Measurements from ENCODE around the gene CNNM4.

CNNM4 gene

DNA sequence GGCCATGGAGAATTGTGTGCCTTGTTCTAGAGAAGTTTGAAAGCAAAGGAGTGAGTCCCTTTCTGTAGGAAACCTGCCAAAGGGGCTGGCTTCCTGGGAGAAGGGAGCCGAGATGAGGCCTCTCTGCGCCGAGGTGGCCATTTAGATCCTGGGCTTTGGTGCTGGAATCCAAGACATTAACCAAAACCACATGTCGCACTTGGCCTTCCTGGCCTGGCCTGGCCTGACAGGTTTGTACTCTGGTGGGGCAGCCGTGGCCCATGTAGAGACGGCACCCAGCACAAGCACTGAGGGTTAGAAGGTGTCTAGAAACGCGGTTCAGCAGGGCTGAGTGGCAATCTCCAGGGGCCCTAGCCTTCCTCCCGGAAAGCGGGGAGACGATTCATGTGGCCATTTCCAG lies 62.5 kb downstream of the CNNM4 start:
- CTCF ChIA-PET, result no interaction called here
- Histone ChIP-seq H3K4me3 (ENCODE audit: control insufficient read depth in 1 of 7, extremely low read depth in 1 of 7, insufficient read depth in 4 of 7, low read depth in 2 of 7, low read length in 6 of 7) (no peak overlapping the region), H3K27me3 (replicated peaks in 2 of 5; ENCODE audit: control insufficient read depth in 4 of 5, insufficient read depth in 5 of 5, low read length in 4 of 5) (no peaks in the 10 kb centered on the region), H3K27ac (ENCODE audit: insufficient read depth in 1 of 2, low read depth in 1 of 2, low read length in 2 of 2, poor library complexity in 1 of 2, severe bottlenecking in 2 of 2) (no peak overlapping the region), H3K36me3 (ENCODE audit: control insufficient read depth in 4 of 4, insufficient read depth in 4 of 4, low read length in 3 of 4) (peaks cover 7 to 69% (median 51%) of the 10 kb centered on the region in 4 experiments), H3K4me1 (ENCODE audit: control extremely low read depth in 1 of 4, control insufficient read depth in 4 of 4, insufficient read depth in 4 of 4, low read length in 3 of 4) (peaks cover 3 to 32% (median 17%) of the 10 kb centered on the region in 4 experiments), H3K9me3 (ENCODE audit: control extremely low read depth in 1 of 5, control insufficient read depth in 4 of 5, insufficient read depth in 2 of 5, low read depth in 1 of 5, low read length in 4 of 5) (no peaks in the 10 kb centered on the region)
- 87% methylated on average over 9 of the region's 11 CpGs for WGBS (ENCODE audit: insufficient coverage)
- no peak for DNase-seq
- POLR2A ChIA-PET, result no interaction called here

DNA sequence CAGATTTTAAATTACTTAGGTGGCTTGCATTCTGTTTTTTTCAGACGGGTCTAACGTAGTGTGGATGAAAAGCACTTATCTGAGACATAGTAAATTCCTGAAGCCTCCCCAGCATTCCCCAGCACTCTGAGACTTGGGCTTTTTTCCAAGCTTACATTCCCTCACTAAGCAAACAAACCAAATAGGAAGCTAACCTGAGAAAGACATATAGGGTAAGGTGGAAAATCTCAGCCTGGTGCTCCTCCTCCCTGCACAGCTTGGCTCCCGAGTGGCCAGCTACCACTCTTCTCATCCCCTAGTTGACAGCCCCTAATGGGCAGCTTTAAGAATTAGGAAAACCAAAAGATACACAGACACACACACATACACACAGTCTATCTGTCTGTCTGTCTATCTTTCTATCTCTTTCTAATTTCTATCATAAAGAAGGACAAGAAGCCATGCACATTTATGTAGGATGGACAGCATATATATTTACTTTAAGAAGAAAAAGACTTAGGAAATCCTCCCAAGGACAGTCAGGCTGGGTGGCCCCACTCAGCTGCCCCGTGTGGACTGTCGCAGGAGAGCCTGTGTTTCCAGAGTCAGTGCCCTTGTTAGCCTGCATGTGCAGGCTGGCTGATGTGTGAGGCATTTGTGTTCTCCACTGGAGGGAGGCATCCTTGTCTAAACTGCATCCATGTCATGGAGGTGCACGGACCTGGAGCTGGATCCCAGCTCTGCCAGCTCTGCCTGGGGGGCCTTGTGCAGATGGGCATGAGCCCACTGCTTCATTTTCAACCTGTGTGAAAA lies 63.6 kb downstream of the CNNM4 start:
- Histone ChIP-seq H3K27ac (ENCODE audit: insufficient read depth in 1 of 2, low read depth in 1 of 2, low read length in 2 of 2, poor library complexity in 1 of 2, severe bottlenecking in 2 of 2) (no peak overlapping the region), H3K27me3 (replicated peaks in 2 of 5; ENCODE audit: control insufficient read depth in 4 of 5, insufficient read depth in 5 of 5, low read length in 4 of 5) (no peaks in the 10 kb centered on the region), H3K4me1 (ENCODE audit: control extremely low read depth in 1 of 4, control insufficient read depth in 4 of 4, insufficient read depth in 4 of 4, low read length in 3 of 4) (peaks cover under 1 to 21% (median 7%) of the 10 kb centered on the region in 4 experiments), H3K9me3 (ENCODE audit: control extremely low read depth in 1 of 5, control insufficient read depth in 4 of 5, insufficient read depth in 2 of 5, low read depth in 1 of 5, low read length in 4 of 5) (no peaks in the 10 kb centered on the region), H3K4me3 (ENCODE audit: control insufficient read depth in 1 of 7, extremely low read depth in 1 of 7, insufficient read depth in 4 of 7, low read depth in 2 of 7, low read length in 6 of 7) (no peak overlapping the region), H3K36me3 (ENCODE audit: control insufficient read depth in 4 of 4, insufficient read depth in 4 of 4, low read length in 3 of 4) (peaks cover 12 to 74% (median 59%) of the 10 kb centered on the region in 4 experiments)
- DNase-seq, result no peak
- CTCF ChIA-PET, result interaction anchor here (0.6 to 1.0 kb wide), 2 partner anchors 18 to 338 kb away, joined by 3 read pairs; no protein-coding TSS in a partner anchor
- POLR2A ChIA-PET, result no interaction called here
- 96% methylated on average over 4 of the region's 6 CpGs for WGBS (ENCODE audit: insufficient coverage)

DNA sequence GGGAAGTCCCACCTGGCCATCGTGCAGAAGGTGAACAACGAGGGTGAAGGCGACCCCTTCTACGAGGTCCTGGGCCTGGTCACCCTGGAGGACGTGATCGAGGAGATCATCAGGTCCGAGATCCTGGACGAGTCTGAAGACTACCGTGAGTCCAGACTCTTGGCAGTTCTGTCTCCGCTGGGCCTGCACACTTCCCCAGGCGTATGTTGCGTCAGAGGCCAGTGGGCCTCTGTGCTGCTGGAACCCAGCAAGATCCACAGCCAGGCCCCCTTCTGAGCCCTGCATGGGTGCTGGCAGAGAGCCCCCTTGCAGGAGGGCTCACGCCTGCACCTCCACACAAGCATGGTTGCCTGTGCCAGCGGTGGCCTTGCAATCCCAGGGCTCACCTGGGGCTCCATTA lies 64.4 kb downstream of the CNNM4 start:
- Histone ChIP-seq H3K9me3 (ENCODE audit: control extremely low read depth in 1 of 5, control insufficient read depth in 4 of 5, insufficient read depth in 2 of 5, low read depth in 1 of 5, low read length in 4 of 5) (no peaks in the 10 kb centered on the region), H3K36me3 (ENCODE audit: control insufficient read depth in 4 of 4, insufficient read depth in 4 of 4, low read length in 3 of 4) (peaks cover 12 to 76% (median 61%) of the 10 kb centered on the region in 4 experiments), H3K27ac (ENCODE audit: insufficient read depth in 1 of 2, low read depth in 1 of 2, low read length in 2 of 2, poor library complexity in 1 of 2, severe bottlenecking in 2 of 2) (no peak overlapping the region), H3K4me3 (ENCODE audit: control insufficient read depth in 1 of 7, extremely low read depth in 1 of 7, insufficient read depth in 4 of 7, low read depth in 2 of 7, low read length in 6 of 7) (no peak overlapping the region), H3K4me1 (ENCODE audit: control extremely low read depth in 1 of 4, control insufficient read depth in 4 of 4, insufficient read depth in 4 of 4, low read length in 3 of 4) (peaks cover 0 to 14% (median 2%) of the 10 kb centered on the region in 4 experiments), H3K27me3 (replicated peaks in 2 of 5; ENCODE audit: control insufficient read depth in 4 of 5, insufficient read depth in 5 of 5, low read length in 4 of 5) (no peaks in the 10 kb centered on the region)
- ChIA-PET POLR2A (no interaction called here), CTCF (no interaction called here)
- DNase-seq, result no peak
- WGBS (ENCODE audit: insufficient coverage), result 92% methylated on average over 14 of the region's 14 CpGs

- WGBS (ENCODE audit: insufficient coverage), result 95% methylated on average over 19 of the region's 22 CpGs
- POLR2A ChIA-PET, result no interaction called here
- Histone ChIP-seq H3K4me1 (ENCODE audit: control extremely low read depth in 1 of 4, control insufficient read depth in 4 of 4, insufficient read depth in 4 of 4, low read length in 3 of 4) (no peaks in the 10 kb centered on the region), H3K9me3 (ENCODE audit: control extremely low read depth in 1 of 5, control insufficient read depth in 4 of 5, insufficient read depth in 2 of 5, low read depth in 1 of 5, low read length in 4 of 5) (no peaks in the 10 kb centered on the region), H3K4me3 (ENCODE audit: control insufficient read depth in 1 of 7, extremely low read depth in 1 of 7, insufficient read depth in 4 of 7, low read depth in 2 of 7, low read length in 6 of 7) (no peak overlapping the region), H3K27ac (ENCODE audit: insufficient read depth in 1 of 2, low read depth in 1 of 2, low read length in 2 of 2, poor library complexity in 1 of 2, severe bottlenecking in 2 of 2) (no peak overlapping the region), H3K27me3 (replicated peaks in 2 of 5; ENCODE audit: control insufficient read depth in 4 of 5, insufficient read depth in 5 of 5, low read length in 4 of 5) (no peaks in the 10 kb centered on the region), H3K36me3 (ENCODE audit: control insufficient read depth in 4 of 4, insufficient read depth in 4 of 4, low read length in 3 of 4) (peaks cover 12 to 85% (median 63%) of the 10 kb centered on the region in 4 experiments)
- CTCF ChIA-PET, result no interaction called here
- no peak for DNase-seq
These were observed 66.0 kb downstream of the CNNM4 start for GRCh38 chr2:96826546-96827278.

DNA sequence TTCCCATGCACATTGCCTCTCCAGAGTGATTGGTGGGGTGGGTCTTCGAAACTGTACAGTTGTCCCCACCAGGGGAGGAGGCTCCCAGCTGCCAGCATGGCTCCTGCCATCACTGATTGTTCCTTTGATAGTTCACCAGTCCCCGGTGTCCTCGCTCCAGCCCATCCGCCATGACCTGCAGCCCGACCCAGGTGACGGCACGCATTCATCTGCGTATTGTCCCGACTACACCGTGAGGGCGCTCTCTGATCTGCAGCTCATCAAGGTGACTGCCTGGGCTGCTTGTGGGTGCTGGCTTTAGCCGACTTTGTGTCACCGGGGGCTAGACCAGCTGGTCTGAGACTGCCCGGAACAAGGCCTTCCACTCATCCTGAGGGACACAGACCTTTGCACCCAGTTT lies 67.7 kb downstream of the CNNM4 start:
- DNase-seq, result no peak
- Histone ChIP-seq H3K27me3 (replicated peaks in 2 of 5; ENCODE audit: control insufficient read depth in 4 of 5, insufficient read depth in 5 of 5, low read length in 4 of 5) (no peaks in the 10 kb centered on the region), H3K4me1 (ENCODE audit: control extremely low read depth in 1 of 4, control insufficient read depth in 4 of 4, insufficient read depth in 4 of 4, low read length in 3 of 4) (no peaks in the 10 kb centered on the region), H3K36me3 (ENCODE audit: control insufficient read depth in 4 of 4, insufficient read depth in 4 of 4, low read length in 3 of 4) (peaks cover 18 to 89% (median 73%) of the 10 kb centered on the region in 4 experiments), H3K27ac (ENCODE audit: insufficient read depth in 1 of 2, low read depth in 1 of 2, low read length in 2 of 2, poor library complexity in 1 of 2, severe bottlenecking in 2 of 2) (no peak overlapping the region), H3K4me3 (ENCODE audit: control insufficient read depth in 1 of 7, extremely low read depth in 1 of 7, insufficient read depth in 4 of 7, low read depth in 2 of 7, low read length in 6 of 7) (no peak overlapping the region), H3K9me3 (ENCODE audit: control extremely low read depth in 1 of 5, control insufficient read depth in 4 of 5, insufficient read depth in 2 of 5, low read depth in 1 of 5, low read length in 4 of 5) (no peaks in the 10 kb centered on the region)
- ChIA-PET CTCF (interaction anchor here (0.6 to 0.9 kb wide), 2 partner anchors 11 to 267 kb away, joined by 3 to 4 read pairs; no protein-coding TSS in a partner anchor), POLR2A (no interaction called here)
- 98% methylated on average over 14 of the region's 14 CpGs for WGBS (ENCODE audit: insufficient coverage)

- POLR2A ChIA-PET, result no interaction called here
- peaks cover 20 to 90% (median 72%) of the 10 kb centered on the region in 4 experiments for H3K36me3 ChIP-seq (ENCODE audit: control insufficient read depth in 4 of 4, insufficient read depth in 4 of 4, low read length in 3 of 4)
These were observed 68.2 kb downstream of the CNNM4 start for GRCh38 chr2:96828874-96829273.

More at GRCh38 chr2:96828874-96829273, 68.2 kb downstream of the CNNM4 start:
- H3K27ac ChIP-seq (ENCODE audit: insufficient read depth in 1 of 2, low read depth in 1 of 2, low read length in 2 of 2, poor library complexity in 1 of 2, severe bottlenecking in 2 of 2), result no peak overlapping the region
- DNase-seq, result no peak
- H3K4me3 ChIP-seq (ENCODE audit: control insufficient read depth in 1 of 7, extremely low read depth in 1 of 7, insufficient read depth in 4 of 7, low read depth in 2 of 7, low read length in 6 of 7), result no peak overlapping the region
- no peaks in the 10 kb centered on the region for H3K4me1 ChIP-seq (ENCODE audit: control extremely low read depth in 1 of 4, control insufficient read depth in 4 of 4, insufficient read depth in 4 of 4, low read length in 3 of 4)
- no peaks in the 10 kb centered on the region for H3K27me3 ChIP-seq (replicated peaks in 2 of 5; ENCODE audit: control insufficient read depth in 4 of 5, insufficient read depth in 5 of 5, low read length in 4 of 5)
- CTCF ChIA-PET, result interaction anchor here (0.6 kb wide), 1 partner anchor 267 kb away, joined by 4 read pairs; no protein-coding TSS in a partner anchor
- 91% methylated on average over 7 of the region's 13 CpGs for WGBS (ENCODE audit: insufficient coverage)
- no peaks in the 10 kb centered on the region for H3K9me3 ChIP-seq (ENCODE audit: control extremely low read depth in 1 of 5, control insufficient read depth in 4 of 5, insufficient read depth in 2 of 5, low read depth in 1 of 5, low read length in 4 of 5)
